ENCODE measurements around the gene HS2ST1. TPM values are rescaled to one million over a fixed set of nuclear protein-coding genes. Genes with fewer than 3 reads are reported as not detected.

The HS2ST1 gene
- total RNA-seq, 1 experiment from 2014 or later: 54.0 TPM

DNA sequence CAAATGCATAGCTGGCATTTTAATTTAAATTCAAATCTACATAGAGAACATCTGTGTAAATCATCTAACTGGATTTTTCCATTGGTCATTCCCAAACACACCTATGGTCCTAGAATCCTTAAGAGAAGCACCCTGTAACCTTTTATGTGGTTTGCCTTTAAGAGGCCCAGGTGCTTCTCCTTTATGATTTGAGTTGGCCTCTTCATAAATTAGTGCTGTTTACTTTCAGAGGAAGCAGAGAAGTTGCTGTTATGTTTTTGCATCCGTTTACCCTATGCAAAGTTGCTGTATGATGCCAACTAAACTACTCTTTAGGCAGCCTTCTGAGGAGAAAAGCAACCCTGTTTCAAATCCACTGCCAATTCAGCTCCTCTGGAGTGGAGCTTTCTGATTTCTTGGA, 193.8 kb downstream of the HS2ST1 start:
- CTCF ChIA-PET: interaction anchor here (0.7 kb wide), 1 partner anchor 14 kb away, joined by 3 read pairs; no protein-coding TSS in a partner anchor
- Mint-ChIP-seq H3K4me3 (ENCODE audit: low read depth, unreplicated experiment) (no peak overlapping the region), H3K27ac (ENCODE audit: unreplicated experiment) (no peak overlapping the region), H3K9me3 (ENCODE audit: low read depth, unreplicated experiment) (no peaks in the 10 kb centered on the region), H3K4me1 (ENCODE audit: low read depth, unreplicated experiment) (peaks cover 22% of the 10 kb centered on the region), H3K36me3 (ENCODE audit: insufficient read depth, unreplicated experiment) (no peaks in the 10 kb centered on the region), H3K27me3 (ENCODE audit: unreplicated experiment) (no peaks in the 10 kb centered on the region)
- DNase-seq: no peak
- BruUV-seq (replicated peaks): no TSS peak
- intact Hi-C loops (cut with micrococcal nuclease; ENCODE audit: unreplicated experiment): no loop called here
- TF ChIP-seq, protein P1, sequence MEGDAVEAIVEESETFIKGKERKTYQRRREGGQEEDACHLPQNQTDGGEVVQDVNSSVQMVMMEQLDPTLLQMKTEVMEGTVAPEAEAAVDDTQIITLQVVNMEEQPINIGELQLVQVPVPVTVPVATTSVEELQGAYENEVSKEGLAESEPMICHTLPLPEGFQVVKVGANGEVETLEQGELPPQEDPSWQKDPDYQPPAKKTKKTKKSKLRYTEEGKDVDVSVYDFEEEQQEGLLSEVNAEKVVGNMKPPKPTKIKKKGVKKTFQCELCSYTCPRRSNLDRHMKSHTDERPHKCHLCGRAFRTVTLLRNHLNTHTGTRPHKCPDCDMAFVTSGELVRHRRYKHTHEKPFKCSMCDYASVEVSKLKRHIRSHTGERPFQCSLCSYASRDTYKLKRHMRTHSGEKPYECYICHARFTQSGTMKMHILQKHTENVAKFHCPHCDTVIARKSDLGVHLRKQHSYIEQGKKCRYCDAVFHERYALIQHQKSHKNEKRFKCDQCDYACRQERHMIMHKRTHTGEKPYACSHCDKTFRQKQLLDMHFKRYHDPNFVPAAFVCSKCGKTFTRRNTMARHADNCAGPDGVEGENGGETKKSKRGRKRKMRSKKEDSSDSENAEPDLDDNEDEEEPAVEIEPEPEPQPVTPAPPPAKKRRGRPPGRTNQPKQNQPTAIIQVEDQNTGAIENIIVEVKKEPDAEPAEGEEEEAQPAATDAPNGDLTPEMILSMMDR (IDR thresholded peaks at IDR 0.05; ENCODE audit: unreplicated experiment): no peak

DNA sequence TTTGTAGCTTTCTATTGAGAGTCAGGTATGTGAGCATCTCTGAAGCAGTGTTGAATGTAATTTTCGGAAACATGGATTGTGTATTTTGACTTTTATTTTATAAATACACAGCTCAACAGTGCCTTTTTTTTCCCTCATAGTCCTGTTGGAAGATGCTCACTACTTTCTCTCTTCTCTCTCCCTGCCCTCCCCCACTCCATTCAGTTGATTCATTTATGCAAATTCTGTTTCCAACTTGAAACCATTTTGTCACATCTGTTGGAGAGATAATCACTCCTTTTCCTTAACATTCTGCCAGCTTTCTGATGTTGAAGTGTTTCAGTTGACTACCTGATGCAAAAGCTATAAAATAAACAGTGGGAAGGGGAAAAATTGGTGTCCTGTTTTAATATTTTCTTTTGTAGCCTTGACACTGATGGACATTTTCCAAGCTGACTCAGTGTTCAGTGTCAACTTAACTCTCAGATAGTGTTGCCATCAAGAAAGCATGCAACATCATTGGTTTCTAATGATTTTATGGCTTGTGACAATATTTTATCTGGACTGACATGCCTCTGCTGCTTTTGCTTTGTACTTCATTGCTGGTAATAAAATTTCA, 194.5 kb downstream of the HS2ST1 start:
- intact Hi-C loops (cut with micrococcal nuclease; ENCODE audit: unreplicated experiment): no loop called here
- Mint-ChIP-seq H3K4me1 (ENCODE audit: low read depth, unreplicated experiment) (peaks cover 16% of the 10 kb centered on the region), H3K9me3 (ENCODE audit: low read depth, unreplicated experiment) (no peaks in the 10 kb centered on the region), H3K36me3 (ENCODE audit: insufficient read depth, unreplicated experiment) (no peaks in the 10 kb centered on the region), H3K4me3 (ENCODE audit: low read depth, unreplicated experiment) (no peak overlapping the region), H3K27ac (ENCODE audit: unreplicated experiment) (no peak overlapping the region), H3K27me3 (ENCODE audit: unreplicated experiment) (no peaks in the 10 kb centered on the region)
- no peak for DNase-seq
- CTCF ChIA-PET: interaction anchor here (0.7 kb wide), 1 partner anchor 15 kb away, joined by 3 read pairs; no protein-coding TSS in a partner anchor
- TF ChIP-seq, protein P1 (IDR thresholded peaks at IDR 0.05; ENCODE audit: unreplicated experiment): no peak
- no TSS peak for BruUV-seq (replicated peaks)

DNA sequence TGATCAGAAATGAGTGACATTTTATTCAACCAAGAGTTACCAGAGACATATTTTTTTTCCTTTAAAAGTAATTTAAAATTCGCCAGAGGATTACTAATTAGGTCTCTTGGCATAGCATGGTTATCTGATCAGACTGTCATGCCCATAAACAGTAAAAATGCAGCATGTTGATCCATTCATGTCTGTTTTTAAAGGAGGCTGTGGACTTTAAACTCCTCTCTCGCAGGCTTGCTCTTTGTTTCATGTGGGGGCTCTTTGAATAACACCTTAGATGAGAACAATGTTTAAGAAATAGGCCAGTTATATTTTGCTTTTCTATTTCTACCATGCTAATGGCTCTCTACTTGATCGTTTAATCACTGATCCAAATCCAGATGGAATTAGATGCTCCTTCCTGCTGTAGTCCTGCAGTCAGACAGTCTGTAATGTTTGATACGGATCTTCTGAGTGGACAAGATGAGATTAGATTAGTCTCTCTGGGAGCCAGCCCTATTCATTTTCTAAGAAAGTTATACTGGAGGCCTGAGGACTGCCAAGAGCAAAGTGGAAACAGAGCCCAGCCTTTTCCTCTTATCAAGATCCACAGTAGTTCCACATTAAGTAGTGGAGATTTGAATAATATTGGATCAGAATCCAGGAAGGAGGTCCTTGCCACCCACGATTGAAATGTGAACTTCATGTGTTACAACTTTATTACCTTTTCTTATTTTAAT, 197.4 kb downstream of the HS2ST1 start:
- Mint-ChIP-seq H3K9me3 (ENCODE audit: low read depth, unreplicated experiment) (no peaks in the 10 kb centered on the region), H3K4me3 (ENCODE audit: low read depth, unreplicated experiment) (no peak overlapping the region), H3K27me3 (ENCODE audit: unreplicated experiment) (no peaks in the 10 kb centered on the region), H3K4me1 (ENCODE audit: low read depth, unreplicated experiment) (peaks cover 19% of the 10 kb centered on the region), H3K36me3 (ENCODE audit: insufficient read depth, unreplicated experiment) (no peaks in the 10 kb centered on the region), H3K27ac (ENCODE audit: unreplicated experiment) (no peak overlapping the region)
- intact Hi-C loops (cut with micrococcal nuclease; ENCODE audit: unreplicated experiment): no loop called here
- DNase-seq: no peak
- CTCF ChIA-PET: no interaction called here
- TF ChIP-seq, protein P1 (IDR thresholded peaks at IDR 0.05; ENCODE audit: unreplicated experiment): no peak
- no TSS peak for BruUV-seq (replicated peaks)

DNA sequence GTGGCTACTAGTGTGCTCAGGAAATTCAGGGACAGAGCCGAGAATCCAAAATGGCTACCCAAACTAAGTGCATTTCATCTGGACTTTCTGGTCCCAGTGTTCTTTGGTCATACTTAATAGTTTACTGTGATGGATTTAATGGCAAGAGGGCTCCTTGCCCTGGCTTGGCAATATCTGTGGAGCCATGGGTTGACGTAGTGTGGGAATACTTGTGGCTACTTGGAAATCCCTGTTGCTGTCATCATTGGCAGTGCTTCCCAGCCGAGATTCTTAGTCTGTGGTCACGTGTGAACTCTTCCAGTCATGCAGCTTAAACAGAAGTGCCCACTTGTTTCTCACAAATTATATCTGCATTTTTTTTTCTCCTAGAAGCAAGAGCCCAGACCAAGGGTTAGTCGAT, 198.9 kb downstream of the HS2ST1 start:
- no peaks in the 10 kb centered on the region for H3K9me3 Mint-ChIP-seq (ENCODE audit: low read depth, unreplicated experiment)
- BruUV-seq (replicated peaks): no TSS peak
- no peaks in the 10 kb centered on the region for H3K36me3 Mint-ChIP-seq (ENCODE audit: insufficient read depth, unreplicated experiment)
- intact Hi-C loops (cut with micrococcal nuclease; ENCODE audit: unreplicated experiment): no loop called here
- H3K27me3 Mint-ChIP-seq (ENCODE audit: unreplicated experiment): no peaks in the 10 kb centered on the region
- H3K4me3 Mint-ChIP-seq (ENCODE audit: low read depth, unreplicated experiment): no peak overlapping the region
- H3K27ac Mint-ChIP-seq (ENCODE audit: unreplicated experiment): no peak overlapping the region
- TF ChIP-seq, protein P1 (IDR thresholded peaks at IDR 0.05; ENCODE audit: unreplicated experiment): no peak
- DNase-seq: no peak
- H3K4me1 Mint-ChIP-seq (ENCODE audit: low read depth, unreplicated experiment): peaks cover 32% of the 10 kb centered on the region
- CTCF ChIA-PET: no interaction called here

All from Calu3 (cell line).